Measurements from ENCODE around the gene CD82.

- TF ChIP-seq CTCF (IDR thresholded peaks at IDR 0.05) (no peak), POLR2A (IDR thresholded peaks at IDR 0.05) (no peak)
Measured at GRCh38 chr11:44630511-44631210, 65.2 kb downstream of the CD82 start.
